ENCODE measurements around the gene INPP5A. TPM values are rescaled to one million over a fixed set of nuclear protein-coding genes. Genes with fewer than 3 reads are reported as not detected.
A peak's percentile ranks its signal among the peaks of the same experiment; 100 is the strongest.
"Not testable (repeated sequence)": the region's sequence is repeated elsewhere in the genome, so short reads cannot be mapped to it uniquely, and the experiment has no call there.

The INPP5A gene
- total and polyA plus RNA-seq, 5 donors: 60.0 to 116 (median 97.8) TPM

- ATAC-seq: peak; percentile 12 to 42
- Histone ChIP-seq H3K4me1 (ENCODE audit: control insufficient read depth, insufficient read depth, low read length) (peaks cover 19% of the 10 kb centered on the region), H3K4me3 (ENCODE audit: low read length) (no peak overlapping the region), H3K27me3 (ENCODE audit: control insufficient read depth, insufficient read depth) (no peaks in the 10 kb centered on the region), H3K27ac (ENCODE audit: low read length) (no peak overlapping the region), H3K9me3 (ENCODE audit: control insufficient read depth, low read length) (no peaks in the 10 kb centered on the region)
- intact Hi-C loops (cut with DNase I): no loop called here
- WGBS: 80% methylated on average over 26 of the region's 26 CpGs
- DNase-seq: peak in 2 of 3 donors; percentile 65 to 78
These were observed 33.4 kb downstream of the INPP5A start for GRCh38 chr10:132570771-132571649.

- intact Hi-C loops (cut with DNase I): no loop called here
- peak; percentile 42 to 63 (median 46) for DNase-seq
- peak; percentile 43 to 78 for ATAC-seq
- no peaks in the 10 kb centered on the region for H3K27me3 ChIP-seq (ENCODE audit: control insufficient read depth, insufficient read depth)
- H3K4me1 ChIP-seq (ENCODE audit: control insufficient read depth, insufficient read depth, low read length): peaks cover 24% of the 10 kb centered on the region
- H3K27ac ChIP-seq (ENCODE audit: low read length): no peak overlapping the region
- no peak overlapping the region for H3K4me3 ChIP-seq (ENCODE audit: low read length)
- 44% methylated on average over 23 of the region's 23 CpGs for WGBS
- no peaks in the 10 kb centered on the region for H3K9me3 ChIP-seq (ENCODE audit: control insufficient read depth, low read length)
These were observed 34.3 kb downstream of the INPP5A start for GRCh38 chr10:132571650-132572544.

GRCh38 chr10:132572545-132572937 lies 35.0 kb downstream of the INPP5A start:
- peaks cover 25% of the 10 kb centered on the region for H3K4me1 ChIP-seq (ENCODE audit: control insufficient read depth, insufficient read depth, low read length)
- 26% methylated on average over 7 of the region's 7 CpGs for WGBS

GRCh38 chr10:132572946-132573345 lies 35.4 kb downstream of the INPP5A start:
- H3K4me3 ChIP-seq (ENCODE audit: low read length); DNase-seq; H3K27ac ChIP-seq (ENCODE audit: low read length); H3K27me3 ChIP-seq (ENCODE audit: control insufficient read depth, insufficient read depth); intact Hi-C loops (cut with DNase I); ATAC-seq; H3K9me3 ChIP-seq (ENCODE audit: control insufficient read depth, low read length): not testable (repeated sequence)
- 95% methylated on average over 12 of the region's 12 CpGs for WGBS
- peaks cover 27% of the 10 kb centered on the region for H3K4me1 ChIP-seq (ENCODE audit: control insufficient read depth, insufficient read depth, low read length)

More at GRCh38 chr10:132572545-132572937, 35.0 kb downstream of the INPP5A start:
- no peaks in the 10 kb centered on the region for H3K9me3 ChIP-seq (ENCODE audit: control insufficient read depth, low read length)
- DNase-seq (peak in 2 of 3 donors; percentile 53 to 54), ATAC-seq (no peak)
- H3K27me3 ChIP-seq (ENCODE audit: control insufficient read depth, insufficient read depth): no peaks in the 10 kb centered on the region
- intact Hi-C loops (cut with DNase I): no loop called here
- H3K4me3 ChIP-seq (ENCODE audit: low read length): no peak overlapping the region
- no peak overlapping the region for H3K27ac ChIP-seq (ENCODE audit: low read length)

GRCh38 chr10:132574288-132574687 lies 36.7 kb downstream of the INPP5A start:
- ATAC-seq (no peak), DNase-seq (no peak)
- Histone ChIP-seq H3K4me1 (ENCODE audit: control insufficient read depth, insufficient read depth, low read length) (peaks cover 27% of the 10 kb centered on the region), H3K4me3 (ENCODE audit: low read length) (no peak overlapping the region), H3K9me3 (ENCODE audit: control insufficient read depth, low read length) (no peaks in the 10 kb centered on the region), H3K27me3 (ENCODE audit: control insufficient read depth, insufficient read depth) (no peaks in the 10 kb centered on the region), H3K27ac (ENCODE audit: low read length) (no peak overlapping the region)
- WGBS: 97% methylated on average over 8 of the region's 8 CpGs
- intact Hi-C loops (cut with DNase I): no loop called here

GRCh38 chr10:132574783-132575319 lies 37.3 kb downstream of the INPP5A start:
- 59% methylated on average over 19 of the region's 19 CpGs for WGBS
- H3K4me1 ChIP-seq (ENCODE audit: control insufficient read depth, insufficient read depth, low read length): peaks cover 27% of the 10 kb centered on the region
- H3K27me3 ChIP-seq (ENCODE audit: control insufficient read depth, insufficient read depth): no peaks in the 10 kb centered on the region
- peak in 2 of 3 donors; percentile 48 to 53 for DNase-seq
- ATAC-seq: no peak
- no peak overlapping the region for H3K27ac ChIP-seq (ENCODE audit: low read length)
- no peak overlapping the region for H3K4me3 ChIP-seq (ENCODE audit: low read length)
- H3K9me3 ChIP-seq (ENCODE audit: control insufficient read depth, low read length): no peaks in the 10 kb centered on the region
- intact Hi-C loops (cut with DNase I): loop anchor here in 1 of 4 donors (5.0 kb wide), 1 partner anchor 38 kb away; the partner anchor contains the start of gene INPP5A

GRCh38 chr10:132575320-132576201 lies 38.0 kb downstream of the INPP5A start:
- Histone ChIP-seq H3K4me1 (ENCODE audit: control insufficient read depth, insufficient read depth, low read length) (peaks cover 27% of the 10 kb centered on the region), H3K27ac (ENCODE audit: low read length) (peak overlapping the region; percentile 10), H3K4me3 (ENCODE audit: low read length) (no peak overlapping the region), H3K27me3 (ENCODE audit: control insufficient read depth, insufficient read depth) (no peaks in the 10 kb centered on the region), H3K9me3 (ENCODE audit: control insufficient read depth, low read length) (no peaks in the 10 kb centered on the region)
- 20% methylated on average over 21 of the region's 21 CpGs for WGBS
- intact Hi-C loops (cut with DNase I): loop anchor here in 1 of 4 donors (5.0 kb wide), 1 partner anchor 38 kb away; the partner anchor contains the start of gene INPP5A
- DNase-seq (peak in 2 of 3 donors; percentile 77 to 87), ATAC-seq (peak; percentile 66 to 78)

GRCh38 chr10:132576671-132577349 lies 39.2 kb downstream of the INPP5A start:
- intact Hi-C loops (cut with DNase I): loop anchor here in 1 of 4 donors (5.0 kb wide), 1 partner anchor 40 kb away; the partner anchor contains the start of gene INPP5A

GRCh38 chr10:132577350-132578003 lies 39.9 kb downstream of the INPP5A start:
- peak overlapping the region; percentile 9 for H3K27ac ChIP-seq (ENCODE audit: low read length)
- WGBS: 64% methylated on average over 16 of the region's 16 CpGs
- H3K4me3 ChIP-seq (ENCODE audit: low read length): no peak overlapping the region
- intact Hi-C loops (cut with DNase I): loop anchor here in 1 of 4 donors (5.0 kb wide), 1 partner anchor 40 kb away; the partner anchor contains the start of gene INPP5A
- no peaks in the 10 kb centered on the region for H3K9me3 ChIP-seq (ENCODE audit: control insufficient read depth, low read length)
- no peaks in the 10 kb centered on the region for H3K27me3 ChIP-seq (ENCODE audit: control insufficient read depth, insufficient read depth)
- ATAC-seq: peak; percentile 38 to 57
- peak in 2 of 3 donors; percentile 73 to 75 for DNase-seq
- H3K4me1 ChIP-seq (ENCODE audit: control insufficient read depth, insufficient read depth, low read length): peaks cover 19% of the 10 kb centered on the region

More at GRCh38 chr10:132576671-132577349, 39.2 kb downstream of the INPP5A start:
- Histone ChIP-seq H3K9me3 (ENCODE audit: control insufficient read depth, low read length) (no peaks in the 10 kb centered on the region), H3K4me1 (ENCODE audit: control insufficient read depth, insufficient read depth, low read length) (peaks cover 23% of the 10 kb centered on the region), H3K4me3 (ENCODE audit: low read length) (no peak overlapping the region), H3K27me3 (ENCODE audit: control insufficient read depth, insufficient read depth) (no peaks in the 10 kb centered on the region), H3K27ac (ENCODE audit: low read length) (no peak overlapping the region)
- peak in 1 of 3 donors; percentile 57 for DNase-seq
- ATAC-seq: no peak
- WGBS: 81% methylated on average over 19 of the region's 19 CpGs
